OCI-LY1 (cell line): ENCODE results near the gene C13orf46.

Experiments
- CTCF ChIP-seq: fragments of 200-600 bp; sonication (generic), shearing (Covaris generic); IDR thresholded peaks from 2 replicates; pipeline ENCODE4 v1.5.1; 2017; ENCODE audit warnings: mild to moderate bottlenecking, antibody characterized with exemption, low read length, moderate library complexity, mixed read lengths
- EZH2 ChIP-seq: fragments of 200-600 bp; sonication (generic), shearing (Covaris generic); IDR thresholded peaks from 2 replicates; pipeline ENCODE4 v1.8.0; 2017; ENCODE audit warnings: borderline replicate concordance, mixed run types, mild to moderate bottlenecking, antibody characterized with exemption, low read length, moderate library complexity, mixed read lengths

GRCh38 chr13:113926951-113927660, 46.8 kb downstream of the C13orf46 start:
- TF ChIP-seq CTCF (no peak), EZH2 (no peak)
